Small intestine (tissue), 7 donors: Measurements from ENCODE around the gene DOCK1. TPM values are rescaled to one million over a fixed set of nuclear protein-coding genes. Genes with fewer than 3 reads are reported as not detected.

Experiments used
- DNase-seq, 2 donors: peaks; one replicate each; pipeline versions ENCODE4 v3.0.0 to v3.0.0-alpha.2; 2013
- FAIRE-seq: peaks from 2 replicates; lab custom pipeline; 2012; peaks lifted over from hg19 to GRCh38; lab: Jason Lieb, UNC
- H3K27ac ChIP-seq, 3 donors: one replicate each; pipeline ENCODE4 v1.5.1; 2013; ENCODE audit warnings: low read length in 2 of 3, mild to moderate bottlenecking in 2 of 3, control low read depth in 1 of 3, inconsistent platforms in 1 of 3, low read depth in 1 of 3, moderate library complexity in 1 of 3
- H3K27me3 ChIP-seq, 3 donors: one replicate each; pipeline ENCODE4 v1.6.1; 2013; ENCODE audit warnings: low read length in 3 of 3, inconsistent platforms in 1 of 3; ENCODE audit not compliant: control insufficient read depth in 3 of 3, insufficient read depth in 3 of 3
- H3K36me3 ChIP-seq, 3 donors: one replicate each; pipeline ENCODE4 v1.6.1; 2013; ENCODE audit warnings: low read length in 3 of 3, inconsistent platforms in 1 of 3, low read depth in 1 of 3, mild to moderate bottlenecking in 1 of 3, moderate library complexity in 1 of 3; ENCODE audit not compliant: control insufficient read depth in 3 of 3, insufficient read depth in 2 of 3
- H3K4me1 ChIP-seq, 3 donors: one replicate each; pipeline ENCODE4 v1.6.1; 2013; ENCODE audit warnings: low read length in 2 of 3, inconsistent platforms in 1 of 3, low read depth in 1 of 3, mild to moderate bottlenecking in 1 of 3, moderate library complexity in 1 of 3; ENCODE audit not compliant: control insufficient read depth in 3 of 3, insufficient read depth in 2 of 3
- H3K4me3 ChIP-seq, 3 donors: one replicate each; pipeline ENCODE4 v1.5.1; 2013; ENCODE audit warnings: low read length in 3 of 3, control low read depth in 1 of 3, inconsistent platforms in 1 of 3, low read depth in 1 of 3, mild to moderate bottlenecking in 1 of 3, moderate library complexity in 1 of 3
- H3K9me3 ChIP-seq, 2 donors: one replicate each; pipeline ENCODE4 v1.6.1; 2013; ENCODE audit warnings: low read depth in 1 of 2, low read length in 1 of 2; ENCODE audit not compliant: control insufficient read depth in 2 of 2, insufficient read depth in 1 of 2
- WGBS, 3 donors: extraction: QIAGEN DNeasy Blood & Tissue Kit; methylation state at CpG; one replicate each; pipeline ENCODE4 v1.1.7; 2013; 5-methylcytosine and 5-hydroxymethylcytosine counted together
- polyA plus RNA-seq, 4 donors: library from polyadenylated mRNA; stranded (reverse) in 3 of 4; unstranded in 1 of 4; fragments of 200-250 nt in 3 of 4; fragments of 120-200 nt in 1 of 4; gene quantifications; one replicate each; pipeline versions ENCODE4 v1.2.1 to v1.2.3, GENCODE V29; 2013
- donor health status: healthy with polysubstance abuse.
- donor health status: control.
- donor health status: control.
- donor health status: Bipolar disorder and iron deficiency.
- donor health status: healthy.

Gene DOCK1
- polyA plus RNA-seq, 4 donors: 16.8 to 27.0 (median 22.1) TPM

- Histone ChIP-seq H3K27ac (no peak overlapping the region), H3K4me3 (no peak overlapping the region), H3K4me1 (no peaks in the 10 kb centered on the region), H3K9me3 (no peaks in the 10 kb centered on the region), H3K36me3 (peaks cover 0 to 5% (median 0%) of the 10 kb centered on the region in 3 donors), H3K27me3 (no peaks in the 10 kb centered on the region)
- DNase-seq (no peak), FAIRE-seq (no peak)
- 92 to 93% (median 92%) methylated on average over 9 of the region's 9 CpGs for WGBS, 3 donors
These were observed 414.9 kb downstream of the DOCK1 start for GRCh38 chr10:127320176-127320575.

GRCh38 chr10:127322286-127322685, 417.1 kb downstream of the DOCK1 start:
- Histone ChIP-seq H3K36me3 (peaks cover 0 to 5% (median 0%) of the 10 kb centered on the region in 3 donors), H3K4me3 (no peak overlapping the region), H3K27ac (no peak overlapping the region), H3K27me3 (no peaks in the 10 kb centered on the region), H3K4me1 (no peaks in the 10 kb centered on the region), H3K9me3 (no peaks in the 10 kb centered on the region)
- 93 to 95% (median 93%) methylated on average over 1 of the region's 1 CpG for WGBS, 3 donors
- DNase-seq (no peak), FAIRE-seq (no peak)

DNA sequence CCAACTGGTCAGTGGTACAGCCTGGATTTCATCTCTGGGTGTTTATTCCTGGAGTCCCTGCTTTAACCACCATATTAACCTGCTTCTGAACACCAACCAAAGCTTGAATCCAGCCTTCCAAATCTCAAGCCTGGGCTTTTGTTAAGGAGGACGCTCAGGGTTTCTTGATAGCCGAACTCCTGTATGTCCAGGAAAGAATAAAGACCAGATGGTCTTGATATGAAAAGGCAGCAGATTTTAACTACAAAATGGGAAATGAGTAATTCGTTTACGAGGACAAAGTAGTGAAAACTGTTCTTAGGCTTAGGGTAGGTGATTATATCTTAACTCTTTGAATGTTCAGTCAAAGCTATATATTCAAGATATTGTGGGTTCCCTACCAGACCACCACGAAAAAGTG, 420.3 kb downstream of the DOCK1 start:
- Histone ChIP-seq H3K4me3 (no peak overlapping the region), H3K9me3 (no peaks in the 10 kb centered on the region), H3K27me3 (no peaks in the 10 kb centered on the region), H3K36me3 (peaks cover 0 to 2% (median 0%) of the 10 kb centered on the region in 3 donors), H3K27ac (no peak overlapping the region), H3K4me1 (no peaks in the 10 kb centered on the region)
- DNase-seq (no peak), FAIRE-seq (no peak)
- WGBS, 3 donors: 85 to 91% (median 88%) methylated on average over 5 of the region's 5 CpGs

GRCh38 chr10:127326883-127327282, 421.7 kb downstream of the DOCK1 start:
- peaks cover 0 to 2% (median 0%) of the 10 kb centered on the region in 3 donors for H3K36me3 ChIP-seq
- H3K4me1 ChIP-seq: no peaks in the 10 kb centered on the region
- H3K9me3 ChIP-seq: no peaks in the 10 kb centered on the region
- H3K27ac ChIP-seq: no peak overlapping the region
- FAIRE-seq (no peak), DNase-seq (no peak)
- 87 to 99% (median 92%) methylated on average over 3 of the region's 3 CpGs for WGBS, 3 donors
- no peak overlapping the region for H3K4me3 ChIP-seq
- no peaks in the 10 kb centered on the region for H3K27me3 ChIP-seq

DNA sequence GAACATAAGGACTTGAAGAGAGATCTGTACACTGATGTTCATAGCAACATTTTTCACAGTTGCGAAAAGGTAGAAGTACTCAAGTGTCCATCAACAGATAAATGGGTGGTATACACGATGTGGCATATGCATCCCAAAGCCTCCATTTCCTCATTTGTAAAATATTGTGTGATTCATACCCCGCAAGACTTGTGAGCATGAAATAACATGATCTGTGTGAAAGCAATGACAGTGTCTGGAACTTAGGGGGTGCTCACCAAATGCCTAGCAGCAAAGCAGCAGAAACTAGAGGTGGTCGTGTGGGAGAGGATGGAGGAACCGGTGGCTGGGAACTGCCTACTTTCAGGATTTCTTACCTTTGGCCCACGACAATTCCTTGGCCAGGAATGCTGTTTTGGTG, 426.5 kb downstream of the DOCK1 start:
- Histone ChIP-seq H3K4me3 (no peak overlapping the region), H3K27me3 (no peaks in the 10 kb centered on the region), H3K9me3 (no peaks in the 10 kb centered on the region), H3K36me3 (no peaks in the 10 kb centered on the region), H3K4me1 (no peaks in the 10 kb centered on the region), H3K27ac (no peak overlapping the region)
- WGBS, 3 donors: 74 to 85% (median 80%) methylated on average over 6 of the region's 6 CpGs
- FAIRE-seq: no peak
- no peak for DNase-seq

DNA sequence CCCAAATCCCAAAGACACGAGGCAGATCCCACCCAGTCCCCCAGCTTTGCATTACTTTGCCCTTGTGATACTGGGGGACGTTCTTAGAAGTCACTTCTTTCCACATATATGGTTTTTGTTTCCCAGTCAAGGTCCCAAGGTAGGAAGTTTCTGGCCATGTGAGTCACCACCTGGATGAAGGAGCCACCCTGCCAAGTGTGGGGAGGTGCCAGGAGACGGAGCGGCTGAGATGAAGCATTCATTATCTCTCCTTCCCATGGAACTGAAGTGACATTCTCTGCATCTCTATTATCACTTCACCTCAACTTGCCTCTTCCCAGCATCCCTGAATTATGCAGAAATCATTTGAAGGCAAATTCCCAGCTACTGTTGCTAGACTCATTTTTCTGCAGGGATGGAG, 427.4 kb downstream of the DOCK1 start:
- Histone ChIP-seq H3K36me3 (no peaks in the 10 kb centered on the region), H3K4me1 (no peaks in the 10 kb centered on the region), H3K4me3 (no peak overlapping the region), H3K27ac (no peak overlapping the region), H3K27me3 (no peaks in the 10 kb centered on the region), H3K9me3 (no peaks in the 10 kb centered on the region)
- WGBS, 3 donors: 71 to 80% (median 78%) methylated on average over 4 of the region's 4 CpGs
- no peak for DNase-seq
- no peak for FAIRE-seq

GRCh38 chr10:127337801-127338200, 432.6 kb downstream of the DOCK1 start:
- WGBS, 3 donors: 89 to 93% (median 92%) methylated on average over 11 of the region's 11 CpGs
- no peaks in the 10 kb centered on the region for H3K9me3 ChIP-seq
- no peaks in the 10 kb centered on the region for H3K27me3 ChIP-seq
- H3K4me3 ChIP-seq: no peak overlapping the region
- no peak overlapping the region for H3K27ac ChIP-seq
- H3K36me3 ChIP-seq: peaks cover 0 to 9% (median 2%) of the 10 kb centered on the region in 3 donors
- DNase-seq: no peak
- H3K4me1 ChIP-seq: no peaks in the 10 kb centered on the region
- FAIRE-seq: no peak

- no peaks in the 10 kb centered on the region for H3K27me3 ChIP-seq
- no peaks in the 10 kb centered on the region for H3K4me1 ChIP-seq
- DNase-seq (no peak), FAIRE-seq (no peak)
- 76 to 92% (median 81%) methylated on average over 10 of the region's 10 CpGs for WGBS, 3 donors
- H3K27ac ChIP-seq: no peak overlapping the region
- H3K36me3 ChIP-seq: peaks cover 0 to 9% (median 2%) of the 10 kb centered on the region in 3 donors
- H3K9me3 ChIP-seq: no peaks in the 10 kb centered on the region
- H3K4me3 ChIP-seq: no peak overlapping the region
These were observed 433.3 kb downstream of the DOCK1 start for GRCh38 chr10:127338399-127339110.

DNA sequence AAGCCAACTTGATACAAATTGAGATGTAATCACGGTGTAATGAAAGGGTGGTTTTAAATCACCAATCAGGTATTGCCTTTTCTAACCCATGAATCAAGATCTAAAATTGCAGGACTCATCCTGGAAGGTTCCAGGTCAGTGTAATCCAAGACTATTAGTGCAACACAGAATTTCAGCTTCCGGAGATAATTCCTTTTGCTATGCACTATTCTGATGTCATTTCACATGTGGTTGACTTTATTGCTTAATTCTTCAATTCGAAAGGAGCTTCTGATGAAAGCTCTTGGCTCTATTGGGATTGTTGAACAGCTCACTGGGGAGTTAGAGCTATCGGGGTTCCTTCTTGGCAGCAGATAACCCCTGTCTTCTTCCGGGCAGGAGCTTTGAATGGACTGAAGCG, 438.6 kb downstream of the DOCK1 start:
- H3K9me3 ChIP-seq: no peaks in the 10 kb centered on the region
- peaks cover 2 to 34% (median 3%) of the 10 kb centered on the region in 3 donors for H3K36me3 ChIP-seq
- no peak for DNase-seq
- no peak for FAIRE-seq
- no peaks in the 10 kb centered on the region for H3K27me3 ChIP-seq
- 79 to 95% (median 89%) methylated on average over 6 of the region's 6 CpGs for WGBS, 3 donors
- H3K4me3 ChIP-seq: no peak overlapping the region
- no peak overlapping the region for H3K27ac ChIP-seq
- no peaks in the 10 kb centered on the region for H3K4me1 ChIP-seq
